Mesenchymal stem cell (in vitro differentiated cells and primary cell): Measurements from ENCODE around the gene EIF4EBP2.

Source experiments
- DNase-seq: peaks from one replicate; pipeline ENCODE4 v3.0.0-alpha.2; 2013
- H2AFZ ChIP-seq: one replicate; pipeline ENCODE4 v1.6.1; 2013; ENCODE audit warnings: low read depth, mild to moderate bottlenecking, control low read depth, inconsistent platforms, low read length, moderate library complexity
- H2AK5ac ChIP-seq: 2 replicates; pipeline ENCODE4 v1.6.1; 2013; ENCODE audit warnings: low read length, moderate library complexity, mild to moderate bottlenecking, inconsistent platforms; ENCODE audit not compliant: severe bottlenecking
- H2BK120ac ChIP-seq: one replicate; pipeline ENCODE4 v1.6.1; 2013; ENCODE audit warnings: low read depth, mild to moderate bottlenecking, inconsistent platforms, low read length, moderate library complexity
- H2BK12ac ChIP-seq, 2 experiments: one replicate each; pipeline ENCODE4 v1.6.1; 2013; ENCODE audit warnings: inconsistent platforms in 2 of 2, low read length in 2 of 2, mild to moderate bottlenecking in 2 of 2, moderate library complexity in 2 of 2, control low read depth in 1 of 2
- H2BK15ac ChIP-seq: one replicate; pipeline ENCODE4 v1.6.1; 2013; ENCODE audit warnings: mild to moderate bottlenecking, low read depth, inconsistent platforms; ENCODE audit not compliant: poor library complexity, severe bottlenecking
- H2BK5ac ChIP-seq: 2 replicates; pipeline ENCODE4 v1.6.1; 2013; ENCODE audit warnings: low read depth, mild to moderate bottlenecking, low read length, control low read depth, inconsistent platforms; ENCODE audit not compliant: poor library complexity, severe bottlenecking
- H3K14ac ChIP-seq, 2 experiments: one replicate each; pipeline ENCODE4 v1.6.1; 2013; ENCODE audit warnings: inconsistent platforms in 2 of 2, low read length in 2 of 2, control low read depth in 1 of 2, mild to moderate bottlenecking in 1 of 2, moderate library complexity in 1 of 2
- H3K18ac ChIP-seq, 2 experiments: one replicate each; pipeline ENCODE4 v1.6.1; 2013; ENCODE audit warnings: inconsistent platforms in 2 of 2, low read length in 2 of 2, control low read depth in 1 of 2, low read depth in 1 of 2, mild to moderate bottlenecking in 1 of 2
- H3K23ac ChIP-seq, 2 experiments: one replicate each; pipeline ENCODE4 v1.6.1; 2013; ENCODE audit warnings: inconsistent platforms in 2 of 2, low read length in 2 of 2, mild to moderate bottlenecking in 2 of 2, moderate library complexity in 2 of 2, control low read depth in 1 of 2
- H3K27ac ChIP-seq: 2 replicates; pipeline ENCODE4 v1.5.1; 2013; ENCODE audit warnings: mild to moderate bottlenecking, moderate library complexity, low read length, control low read depth, inconsistent platforms; ENCODE audit not compliant: poor library complexity, severe bottlenecking
- H3K27me3 ChIP-seq, 2 experiments: 2 replicates each; pipeline versions ENCODE4 v1.6.1 to v1.7.0; 2013; ENCODE audit warnings: low read length in 2 of 2, mild to moderate bottlenecking in 2 of 2, moderate library complexity in 2 of 2, control low read depth in 1 of 2, inconsistent platforms in 1 of 2; ENCODE audit not compliant: control insufficient read depth in 1 of 2, insufficient read depth in 1 of 2
- H3K36me3 ChIP-seq, 2 experiments: 2 replicates each; pipeline versions ENCODE4 v1.6.1 to v1.7.0; 2013; ENCODE audit warnings: low read length in 2 of 2, control low read depth in 1 of 2, inconsistent platforms in 1 of 2, low read depth in 1 of 2, mild to moderate bottlenecking in 1 of 2; ENCODE audit not compliant: insufficient read depth in 2 of 2, control insufficient read depth in 1 of 2
- H3K4ac ChIP-seq, 2 experiments: one replicate each; pipeline ENCODE4 v1.6.1; 2013; ENCODE audit warnings: inconsistent platforms in 2 of 2, low read length in 2 of 2, mild to moderate bottlenecking in 2 of 2, moderate library complexity in 2 of 2, control low read depth in 1 of 2, low read depth in 1 of 2
- H3K4me1 ChIP-seq: 2 replicates; pipeline ENCODE4 v1.6.1; 2013; ENCODE audit warnings: low read depth, low read length, control low read depth; ENCODE audit not compliant: control insufficient read depth, insufficient read depth
- H3K4me2 ChIP-seq: 2 replicates; pipeline ENCODE4 v1.6.1; 2013; ENCODE audit warnings: low read length, mild to moderate bottlenecking, inconsistent platforms; ENCODE audit not compliant: poor library complexity, severe bottlenecking
- H3K4me3 ChIP-seq, 2 experiments: 2 replicates each; pipeline versions ENCODE4 v1.5.1 to v1.7.0; 2013; ENCODE audit warnings: low read length in 2 of 2, mild to moderate bottlenecking in 2 of 2, control low read depth in 1 of 2, low read depth in 1 of 2; ENCODE audit not compliant: insufficient read depth in 1 of 2
- H3K79me1 ChIP-seq: replicated peaks from 2 replicates; pipeline ENCODE4 v1.6.1; 2013; ENCODE audit warnings: mild to moderate bottlenecking, control low read depth, low read length, inconsistent platforms; ENCODE audit not compliant: poor library complexity, severe bottlenecking
- H3K9ac ChIP-seq: 2 replicates; pipeline ENCODE4 v1.7.0; 2013; ENCODE audit warnings: mild to moderate bottlenecking, low read length, moderate library complexity
- H3K9me3 ChIP-seq: 2 replicates; pipeline ENCODE4 v1.7.0; 2013; ENCODE audit warnings: mild to moderate bottlenecking, low read length; ENCODE audit not compliant: control insufficient read depth
- H4K8ac ChIP-seq: one replicate; pipeline ENCODE4 v1.6.1; 2013; ENCODE audit warnings: inconsistent platforms, mild to moderate bottlenecking, low read length, moderate library complexity
- H4K91ac ChIP-seq: one replicate; pipeline ENCODE4 v1.6.1; 2013; ENCODE audit warnings: mild to moderate bottlenecking, low read length, inconsistent platforms
- WGBS: methylation state at CpG from one replicate; pipeline ENCODE4 v1.1.7; 2013; ENCODE audit warnings: mixed read lengths; 5-methylcytosine and 5-hydroxymethylcytosine counted together

Gene EIF4EBP2

GRCh38 chr10:70440296-70441160, 36.6 kb downstream of the EIF4EBP2 start:
- Histone ChIP-seq H2BK120ac (no peak overlapping the region), H2BK15ac (peak overlapping the region; percentile 34), H3K4me1 (peaks cover 15% of the 10 kb centered on the region), H3K27ac (no peak overlapping the region), H3K14ac (no peak overlapping the region), H3K23ac (peak overlapping the region in 1 of 2 experiments; percentile 73), H2AFZ (no peak overlapping the region), H3K79me1 (no peaks in the 10 kb centered on the region), H3K18ac (no peak overlapping the region), H4K8ac (no peak overlapping the region), H3K4me2 (peak overlapping the region; percentile 74), H3K4me3 (peak overlapping the region in 1 of 2 experiments; percentile 44), H3K9me3 (no peaks in the 10 kb centered on the region), H2AK5ac (no peak overlapping the region), H2BK5ac (no peak overlapping the region), H3K27me3 (peaks cover 65 to 66% of the 10 kb centered on the region in 2 experiments), H4K91ac (no peak overlapping the region), H3K36me3 (peaks cover 0 to 4% of the 10 kb centered on the region in 2 experiments), H3K4ac (no peak overlapping the region), H2BK12ac (no peak overlapping the region), H3K9ac (no peak overlapping the region)
- no peak for DNase-seq
- WGBS: 2% methylated on average over 68 of the region's 69 CpGs

- H3K79me1 ChIP-seq: no peaks in the 10 kb centered on the region
- H3K4me1 ChIP-seq: peaks cover 15% of the 10 kb centered on the region
- H2BK12ac ChIP-seq: peak within 1 kb of the TSS in 1 of 2 experiments; percentile 21
- peak within 1 kb of the TSS; percentile 26 to 44 for H3K4me3 ChIP-seq
- peak within 1 kb of the TSS; percentile 74 for H3K4me2 ChIP-seq
- peak within 1 kb of the TSS in 1 of 2 experiments; percentile 90 for H3K23ac ChIP-seq
- no peak within 1 kb of the TSS for H2BK15ac ChIP-seq
- no peak within 1 kb of the TSS for H2AFZ ChIP-seq
- peaks cover 0 to 3% of the 10 kb centered on the region in 2 experiments for H3K36me3 ChIP-seq
- H3K27ac ChIP-seq: no peak within 1 kb of the TSS
- no peaks in the 10 kb centered on the region for H3K9me3 ChIP-seq
- H4K91ac ChIP-seq: peak within 1 kb of the TSS; percentile 71
- no peak within 1 kb of the TSS for H3K4ac ChIP-seq
- no peak within 1 kb of the TSS for H3K9ac ChIP-seq
- no peak within 1 kb of the TSS for H2AK5ac ChIP-seq
- H3K14ac ChIP-seq: peak within 1 kb of the TSS in 1 of 2 experiments; percentile 53
- peak within 1 kb of the TSS; percentile 12 for H4K8ac ChIP-seq
- H2BK5ac ChIP-seq: no peak within 1 kb of the TSS
- no peak for DNase-seq
- peak within 1 kb of the TSS in 1 of 2 experiments; percentile 67 for H3K18ac ChIP-seq
- WGBS: 2% methylated on average over 55 of the region's 60 CpGs
- peaks cover 66% of the 10 kb centered on the region in 2 experiments for H3K27me3 ChIP-seq
- no peak within 1 kb of the TSS for H2BK120ac ChIP-seq
Measured at GRCh38 chr10:70441161-70441894, 37.4 kb downstream of the EIF4EBP2 start, which contains the start of gene NODAL. Gene NODAL (minus strand): TSS chr10:70441681. CDS start chr10:70441667, 14 bp downstream.

- 6% methylated on average over 12 of the region's 12 CpGs for WGBS
- Histone ChIP-seq H3K4me1 (peaks cover 15% of the 10 kb centered on the region), H2BK12ac (no peak overlapping the region), H2BK5ac (no peak overlapping the region), H2AFZ (no peak overlapping the region), H3K27ac (no peak overlapping the region), H3K79me1 (no peaks in the 10 kb centered on the region), H2BK15ac (no peak overlapping the region), H4K8ac (no peak overlapping the region), H3K9ac (no peak overlapping the region), H3K14ac (no peak overlapping the region), H3K4me3 (no peak overlapping the region), H3K9me3 (no peaks in the 10 kb centered on the region), H2AK5ac (no peak overlapping the region), H3K4ac (no peak overlapping the region), H3K27me3 (peaks cover 66 to 71% of the 10 kb centered on the region in 2 experiments), H2BK120ac (no peak overlapping the region), H3K18ac (no peak overlapping the region), H3K4me2 (no peak overlapping the region), H3K36me3 (peaks cover 0 to 3% of the 10 kb centered on the region in 2 experiments), H3K23ac (peak overlapping the region in 1 of 2 experiments; percentile 90), H4K91ac (no peak overlapping the region)
- DNase-seq: no peak
Measured at GRCh38 chr10:70441895-70442309, 38.0 kb downstream of the EIF4EBP2 start.
